Esophagus squamous epithelium (tissue), 4 donors: ENCODE measurements around the gene DLG2.

ENCODE experiments used
- CTCF ChIP-seq, 6 experiments: fragments of 450-650 bp in 4 of 6; fragments of 200-600 bp in 2 of 6; sonication (generic) in 2 of 6; IDR thresholded peaks; one replicate each; pipeline ENCODE4 v1.5.1; 2016 to 2019; ENCODE audit warnings: antibody characterized with exemption in 6 of 6, mild to moderate bottlenecking in 4 of 6, moderate library complexity in 4 of 6
- POLR2A ChIP-seq, 4 donors: fragments of 450-650 bp; IDR thresholded peaks; one replicate each; pipeline ENCODE4 v1.6.1; 2017; ENCODE audit warnings: antibody characterized with exemption in 4 of 4, mild to moderate bottlenecking in 4 of 4, moderate library complexity in 3 of 4

- TF ChIP-seq CTCF (IDR thresholded peaks at IDR 0.05) (no peak), POLR2A (IDR thresholded peaks at IDR 0.05) (no peak)
Observed at GRCh38 chr11:83655976-83656375, 1971.2 kb downstream of the DLG2 start.
